T-helper 17 cell (primary cell): ENCODE results near the gene ZNF750. TPM values are rescaled to one million over a fixed set of nuclear protein-coding genes. Genes with fewer than 3 reads are reported as not detected.

Experiments
- ATAC-seq: fragments of 150-1000 bp; cut with Tn5 transposase; 2 replicates; pipeline ENCODE4 v1.10.0; 2021; ENCODE audit warnings: mild to moderate bottlenecking, moderate library complexity
- DNase-seq, 3 donors: peaks; one replicate each; pipeline versions ENCODE4 v3.0.0 to v3.0.0-alpha.2; 2020 to 2021
- H3K9me3 ChIP-seq: one replicate; pipeline ENCODE4 v1.7.0; 2013; ENCODE audit warnings: low read length, mild to moderate bottlenecking; ENCODE audit not compliant: control insufficient read depth, poor library complexity, severe bottlenecking
- H3K27ac Mint-ChIP-seq: one replicate; pipeline ENCODE4 v1.8.0; 2022; ENCODE audit warnings: mild to moderate bottlenecking, moderate library complexity, mixed read lengths
- H3K27me3 Mint-ChIP-seq: one replicate; pipeline ENCODE4 v1.8.0; 2022; ENCODE audit warnings: mixed read lengths
- H3K36me3 Mint-ChIP-seq: one replicate; pipeline ENCODE4 v1.8.0; 2022; ENCODE audit warnings: low read depth, mixed read lengths
- H3K4me1 Mint-ChIP-seq: one replicate; pipeline ENCODE4 v1.8.0; 2022; ENCODE audit warnings: mild to moderate bottlenecking, mixed read lengths
- H3K4me3 Mint-ChIP-seq: one replicate; pipeline ENCODE4 v1.8.0; 2022; ENCODE audit warnings: mild to moderate bottlenecking, moderate library complexity, mixed read lengths
- total RNA-seq, 4 donors: library from RNA in 2 of 4; stranded (reverse) in 2 of 4; gene quantifications; one replicate each; pipeline ENCODE4 v1.2.3 and lab custom pipeline; 2022 to 2026

ZNF750 gene
- total RNA-seq = not detected
- 0 reads per million in 2 donors for total RNA-seq (lab: John Stamatoyannopoulos, UW)

DNA sequence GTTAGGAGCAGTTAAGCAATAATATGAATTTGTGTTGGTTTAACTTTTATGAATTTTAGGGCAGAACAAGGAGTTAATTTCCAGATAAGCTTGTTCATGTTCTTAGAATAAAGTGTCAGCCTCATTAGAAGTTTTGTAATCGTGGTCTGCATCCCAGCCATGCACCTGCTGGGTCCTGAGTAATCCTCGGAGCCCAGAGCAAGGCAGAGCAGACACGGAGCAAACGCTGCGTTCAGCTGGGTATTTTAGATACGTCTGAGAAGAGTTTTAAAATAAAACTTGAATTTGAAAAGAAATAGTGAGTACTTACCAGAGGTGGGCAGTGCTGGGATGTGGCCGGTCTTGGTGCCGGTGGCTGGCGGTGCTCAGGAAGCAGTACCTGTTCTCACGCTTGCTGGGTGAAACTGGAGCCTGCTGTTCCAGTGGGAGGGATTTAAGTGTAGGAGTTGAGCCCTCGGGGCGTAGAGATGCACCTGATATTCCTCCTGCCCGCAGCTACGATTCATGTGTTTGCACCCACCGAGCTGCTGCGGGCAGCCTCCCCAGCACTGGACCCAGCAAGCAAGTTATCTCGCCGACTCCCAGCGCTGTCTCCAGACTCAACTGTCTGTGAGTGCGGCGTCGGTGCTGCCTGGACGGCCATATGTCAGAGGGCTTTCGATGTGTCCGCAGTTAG lies at the start of gene ZNF750:
Gene ZNF750, minus strand, starts transcription at position 406 of the 676 bp plus-strand sequence. CDS start 7,568 bp downstream, outside the sequence.
- Mint-ChIP-seq H3K36me3 (no peaks in the 10 kb centered on the region), H3K4me1 (peaks cover 7% of the 10 kb centered on the region), H3K27ac (no peak within 1 kb of the TSS), H3K4me3 (no peak within 1 kb of the TSS), H3K27me3 (no peaks in the 10 kb centered on the region)
- DNase-seq (no peak), ATAC-seq (no peak)
- no peaks in the 10 kb centered on the region for H3K9me3 ChIP-seq

DNA sequence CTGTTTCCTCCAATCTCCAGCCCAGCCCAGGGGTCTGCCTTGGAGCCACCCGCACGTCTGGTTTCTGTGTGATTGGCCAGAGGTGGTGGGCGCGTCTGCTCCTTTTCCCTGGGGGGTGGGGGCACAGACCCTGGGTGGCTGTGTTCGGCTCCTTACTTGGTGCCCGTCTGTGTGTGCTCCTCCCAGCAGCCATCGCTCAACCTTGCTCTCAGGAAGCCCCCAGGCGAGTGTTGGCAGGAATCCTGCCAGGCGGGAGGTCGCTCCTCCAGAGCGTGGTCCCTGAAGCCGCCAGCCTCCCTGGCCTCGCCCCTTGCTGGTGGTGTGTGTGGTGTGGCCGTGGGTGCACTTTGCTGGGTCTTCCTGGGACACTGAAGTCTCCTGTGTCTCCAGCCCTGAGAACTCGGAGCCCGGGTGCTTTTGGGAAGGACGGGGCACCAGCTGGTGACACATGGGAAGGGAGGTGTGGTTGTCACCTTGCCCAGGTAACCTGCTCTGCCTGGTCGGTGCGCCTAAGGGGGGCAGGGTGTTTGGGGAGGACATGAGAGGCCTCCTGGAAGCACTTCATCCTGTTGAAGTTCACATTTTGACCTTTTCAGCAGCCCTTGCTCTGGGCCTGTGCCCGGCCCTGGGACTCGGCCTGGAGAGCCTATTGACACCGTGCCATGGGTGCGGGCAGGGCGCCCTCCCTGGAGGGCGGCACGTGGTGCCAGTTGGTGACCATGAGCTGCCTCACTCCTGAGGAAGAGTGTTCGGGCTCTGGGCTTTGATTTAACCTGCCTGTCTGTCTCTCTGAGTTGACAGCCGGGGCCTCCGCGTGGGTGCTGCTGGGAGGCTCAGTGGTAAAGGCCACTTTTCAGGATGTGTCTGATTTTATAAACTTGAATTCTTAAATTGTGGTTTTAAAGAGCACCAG lies 49.0 kb upstream of the ZNF750 start:
- no peak overlapping the region for H3K27ac Mint-ChIP-seq
- DNase-seq (no peak), ATAC-seq (no peak)
- peaks cover 49% of the 10 kb centered on the region for H3K4me1 Mint-ChIP-seq
- H3K4me3 Mint-ChIP-seq = no peak overlapping the region
- no peaks in the 10 kb centered on the region for H3K9me3 ChIP-seq
- H3K36me3 Mint-ChIP-seq = peaks cover 5% of the 10 kb centered on the region
- H3K27me3 Mint-ChIP-seq = no peaks in the 10 kb centered on the region

DNA sequence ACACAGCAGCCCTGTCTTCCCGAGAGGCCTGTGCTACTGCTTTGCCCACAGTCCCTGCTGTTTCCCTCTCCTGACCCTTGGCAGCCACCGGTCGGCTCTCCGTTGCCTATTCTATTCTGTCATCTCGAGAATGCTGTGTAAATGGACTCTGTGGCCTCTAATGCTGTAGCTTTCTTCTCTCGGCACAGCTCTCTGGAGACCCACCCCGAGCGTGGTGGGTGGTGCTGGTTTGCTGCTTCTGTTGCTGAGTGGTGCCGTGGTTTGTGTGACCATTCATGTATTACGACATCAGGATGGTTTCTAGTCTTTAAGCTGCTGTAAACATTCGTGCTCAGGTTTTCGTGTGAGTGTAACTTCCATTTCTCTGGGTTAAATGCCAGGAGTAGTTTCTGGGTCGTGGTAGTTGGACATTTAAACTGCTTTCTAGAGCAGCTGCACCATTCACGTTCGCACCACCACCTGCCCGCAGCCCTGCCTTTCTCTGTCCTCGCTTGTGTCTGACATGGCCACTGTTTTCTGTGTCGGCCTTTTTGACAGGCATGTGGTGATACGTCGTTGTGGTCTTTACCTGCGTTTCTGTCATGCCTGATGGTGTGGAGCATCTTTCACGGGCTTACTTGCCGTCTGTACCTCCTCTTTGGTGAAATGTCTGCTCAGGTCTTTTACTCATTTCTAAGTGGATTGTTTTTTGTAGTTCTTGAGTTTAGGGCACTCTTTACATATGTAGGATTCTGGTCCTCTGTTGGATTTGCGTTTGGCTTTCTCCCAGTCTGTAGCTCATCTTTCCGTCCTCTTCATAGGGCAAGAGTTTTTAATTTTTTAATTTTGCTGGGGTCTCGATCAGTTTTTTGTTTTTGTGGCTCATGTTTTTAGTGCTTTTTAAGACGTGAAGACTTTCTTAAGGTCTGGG lies 47.7 kb upstream of the ZNF750 start:
- no peaks in the 10 kb centered on the region for H3K9me3 ChIP-seq
- H3K4me3 Mint-ChIP-seq = peak overlapping the region; percentile 63
- peaks cover 5% of the 10 kb centered on the region for H3K36me3 Mint-ChIP-seq
- H3K27ac Mint-ChIP-seq = peak overlapping the region; percentile 56
- DNase-seq = no peak
- H3K27me3 Mint-ChIP-seq = no peaks in the 10 kb centered on the region
- no peak for ATAC-seq
- peaks cover 46% of the 10 kb centered on the region for H3K4me1 Mint-ChIP-seq

DNA sequence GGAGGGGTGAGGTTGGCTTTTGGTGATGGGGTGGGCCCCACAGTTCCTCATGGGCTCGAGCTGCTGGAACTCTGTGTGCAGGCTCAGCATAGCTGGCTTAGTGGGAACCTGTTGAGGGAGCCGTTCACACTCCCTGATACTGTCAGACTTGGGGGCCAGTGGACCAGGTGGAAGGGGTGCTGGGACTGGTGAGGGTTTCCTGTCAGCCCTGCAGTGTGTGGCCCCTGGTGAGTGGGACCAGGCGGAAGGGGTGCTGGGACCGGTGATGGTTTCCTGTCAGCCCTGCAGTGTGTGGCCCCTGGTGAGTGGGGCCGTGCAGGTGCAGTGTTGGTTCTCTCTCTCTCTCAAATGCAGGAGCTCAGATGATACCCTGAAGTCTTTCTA lies 45.1 kb upstream of the ZNF750 start:
- DNase-seq = no peak
- no peaks in the 10 kb centered on the region for H3K9me3 ChIP-seq
- Mint-ChIP-seq H3K4me1 (peaks cover 54% of the 10 kb centered on the region), H3K36me3 (peaks cover under 1% of the 10 kb centered on the region), H3K27me3 (no peaks in the 10 kb centered on the region), H3K27ac (peak overlapping the region; percentile 96), H3K4me3 (peak overlapping the region; percentile 76)
- ATAC-seq = peak; percentile 20

DNA sequence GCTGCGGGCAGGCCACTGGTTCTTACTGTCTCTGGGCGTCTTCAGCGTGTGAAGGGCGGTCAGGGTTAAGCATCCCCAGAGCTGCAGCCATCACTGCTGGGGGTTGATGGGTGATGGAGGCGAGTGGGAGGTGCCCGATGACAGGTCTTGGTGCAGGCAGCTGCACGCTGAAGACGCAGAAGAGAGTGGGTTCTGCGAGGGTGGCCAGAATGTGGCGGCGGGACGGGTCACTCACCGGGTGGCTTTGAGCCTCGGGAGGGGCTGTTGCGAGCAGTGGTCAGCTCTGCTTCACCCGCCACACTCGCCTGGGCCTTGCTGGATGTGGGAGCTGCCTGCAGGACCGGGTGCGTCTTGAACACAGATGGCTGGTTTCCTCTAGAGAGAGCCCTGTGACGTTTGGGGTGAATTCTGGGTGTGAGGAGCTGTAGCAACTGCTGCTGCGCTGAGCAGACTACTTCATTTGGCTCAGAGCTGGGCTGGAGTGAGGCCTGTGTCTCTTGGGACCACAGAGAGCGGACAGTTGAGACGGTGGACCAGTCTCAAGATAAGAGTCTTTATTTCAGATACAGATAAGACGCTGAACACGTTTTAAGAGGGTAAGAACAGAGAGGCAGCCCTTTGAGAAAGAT lies 44.6 kb upstream of the ZNF750 start:
- DNase-seq (no peak), ATAC-seq (no peak)
- peak overlapping the region; percentile 76 for H3K4me3 Mint-ChIP-seq
- H3K4me1 Mint-ChIP-seq = peaks cover 59% of the 10 kb centered on the region
- H3K27ac Mint-ChIP-seq = peak overlapping the region; percentile 96
- no peaks in the 10 kb centered on the region for H3K9me3 ChIP-seq
- H3K36me3 Mint-ChIP-seq = peaks cover 2% of the 10 kb centered on the region
- no peaks in the 10 kb centered on the region for H3K27me3 Mint-ChIP-seq

DNA sequence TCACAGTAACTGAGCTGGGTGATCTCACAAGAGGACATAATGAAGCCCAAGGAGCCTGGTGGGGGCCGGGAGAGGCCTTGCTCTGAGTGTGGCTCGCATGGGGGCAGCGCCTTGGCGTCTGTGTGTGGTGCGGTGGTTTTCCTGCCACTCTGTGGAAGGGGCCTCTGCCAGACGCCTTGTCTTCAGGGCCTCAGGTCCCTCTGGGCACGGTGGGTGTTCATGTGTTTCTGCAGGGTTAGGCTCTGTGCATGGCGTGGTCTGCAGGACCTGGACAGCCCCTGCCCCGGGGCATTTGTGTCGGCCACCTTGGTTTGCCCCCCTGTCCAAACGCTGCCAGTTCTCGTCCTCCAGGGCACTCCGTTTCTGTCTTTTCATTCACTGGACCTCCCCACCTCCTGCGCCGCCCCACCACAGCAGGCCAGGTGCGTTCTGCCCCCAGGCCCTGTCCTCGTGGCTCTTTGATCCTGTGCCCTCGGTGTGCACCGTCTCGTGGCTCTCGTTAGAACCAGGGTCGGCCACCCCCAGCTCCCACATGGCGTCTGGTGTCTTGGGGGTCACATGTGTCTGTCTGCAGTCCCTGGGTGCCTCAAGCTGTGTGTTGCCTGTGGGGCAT lies 43.7 kb upstream of the ZNF750 start:
- Mint-ChIP-seq H3K36me3 (peaks cover 6% of the 10 kb centered on the region), H3K4me1 (peaks cover 68% of the 10 kb centered on the region), H3K4me3 (peak overlapping the region; percentile 88), H3K27ac (peak overlapping the region; percentile 96), H3K27me3 (no peaks in the 10 kb centered on the region)
- DNase-seq (no peak), ATAC-seq (no peak)
- no peaks in the 10 kb centered on the region for H3K9me3 ChIP-seq

DNA sequence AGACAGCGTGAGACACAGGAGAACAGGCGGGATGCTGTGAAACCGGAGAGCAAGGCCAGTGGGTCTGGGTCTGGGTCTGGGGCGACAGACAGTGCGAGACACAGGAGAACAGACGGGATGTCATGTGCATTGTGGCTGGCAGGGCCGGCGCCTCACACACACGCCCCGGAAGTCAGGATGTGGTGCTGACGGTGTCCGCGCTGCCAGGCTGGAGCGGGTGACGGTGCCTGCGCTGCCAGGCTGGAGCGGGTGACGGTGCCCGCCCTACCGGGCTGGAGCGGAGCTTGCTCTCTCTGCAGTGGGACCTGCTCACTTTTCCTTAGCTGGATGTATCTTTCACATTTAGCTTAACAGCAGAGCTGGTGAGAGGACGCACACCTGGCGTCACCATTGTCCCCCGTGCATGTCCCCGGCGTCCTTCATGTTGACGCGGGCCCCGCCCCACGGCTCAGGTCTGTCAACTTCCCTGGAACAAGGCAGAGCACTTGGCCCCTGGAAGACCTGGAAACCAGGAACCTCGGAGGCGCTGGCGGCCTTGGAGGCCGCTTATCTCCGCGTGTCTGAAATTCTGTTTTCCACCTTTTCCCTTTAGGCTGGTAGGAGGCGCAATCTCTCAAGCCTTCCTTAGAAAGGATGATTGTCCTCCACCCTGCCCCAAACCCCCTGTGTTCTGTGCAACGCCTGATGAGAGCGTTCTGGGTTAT lies 43.0 kb upstream of the ZNF750 start:
- H3K4me1 Mint-ChIP-seq = peaks cover 68% of the 10 kb centered on the region
- peaks cover 6% of the 10 kb centered on the region for H3K36me3 Mint-ChIP-seq
- peak overlapping the region; percentile 88 for H3K4me3 Mint-ChIP-seq
- H3K27me3 Mint-ChIP-seq = no peaks in the 10 kb centered on the region
- ATAC-seq (peak; percentile 97), DNase-seq (peak; percentile 69 to 78 (median 70))
- peak overlapping the region; percentile 96 for H3K27ac Mint-ChIP-seq
- no peaks in the 10 kb centered on the region for H3K9me3 ChIP-seq

DNA sequence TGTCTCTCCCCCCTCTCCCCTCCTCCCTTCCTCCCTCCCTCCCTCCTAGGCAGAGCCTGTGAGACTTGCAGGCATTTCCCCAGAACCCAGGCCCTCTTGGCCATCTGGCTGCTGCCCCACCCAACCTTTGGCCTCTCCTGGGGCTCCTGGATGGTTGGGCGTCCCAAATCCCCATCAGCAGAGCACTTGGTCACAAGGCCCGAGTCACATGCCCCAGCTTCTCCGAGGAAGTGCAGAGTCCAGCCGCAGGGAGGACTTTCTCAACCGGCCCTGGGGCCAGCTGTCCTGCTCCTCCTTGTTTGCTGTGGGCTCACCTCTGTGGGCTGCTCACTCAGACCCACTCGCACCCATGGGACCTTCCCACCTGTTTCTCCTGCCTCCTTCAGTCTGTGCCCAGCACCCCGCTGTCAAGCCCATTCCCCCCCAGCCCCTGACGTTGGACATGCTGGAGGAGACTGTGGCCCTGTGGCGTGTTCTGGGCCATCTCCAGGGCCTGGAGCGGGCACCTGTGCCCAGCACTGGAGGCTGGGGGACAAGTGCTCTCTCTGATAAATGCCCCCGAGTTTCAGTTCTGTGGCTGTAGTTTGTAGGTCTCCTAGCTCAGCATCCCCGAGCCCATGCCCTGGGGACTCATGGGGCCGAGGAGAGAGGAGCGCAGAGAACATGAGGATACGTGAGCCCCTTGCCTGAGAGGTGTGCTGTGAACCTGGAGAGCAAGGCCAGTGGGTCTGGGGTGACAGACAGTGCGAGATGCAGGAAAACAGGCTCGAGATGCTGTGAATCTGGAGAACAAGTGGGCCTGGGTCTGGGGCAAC lies 42.3 kb upstream of the ZNF750 start:
- peak overlapping the region; percentile 88 for H3K4me3 Mint-ChIP-seq
- DNase-seq = no peak
- H3K27ac Mint-ChIP-seq = peak overlapping the region; percentile 96
- peaks cover 6% of the 10 kb centered on the region for H3K36me3 Mint-ChIP-seq
- no peak for ATAC-seq
- H3K4me1 Mint-ChIP-seq = peaks cover 60% of the 10 kb centered on the region
- no peaks in the 10 kb centered on the region for H3K27me3 Mint-ChIP-seq
- H3K9me3 ChIP-seq = no peaks in the 10 kb centered on the region

DNA sequence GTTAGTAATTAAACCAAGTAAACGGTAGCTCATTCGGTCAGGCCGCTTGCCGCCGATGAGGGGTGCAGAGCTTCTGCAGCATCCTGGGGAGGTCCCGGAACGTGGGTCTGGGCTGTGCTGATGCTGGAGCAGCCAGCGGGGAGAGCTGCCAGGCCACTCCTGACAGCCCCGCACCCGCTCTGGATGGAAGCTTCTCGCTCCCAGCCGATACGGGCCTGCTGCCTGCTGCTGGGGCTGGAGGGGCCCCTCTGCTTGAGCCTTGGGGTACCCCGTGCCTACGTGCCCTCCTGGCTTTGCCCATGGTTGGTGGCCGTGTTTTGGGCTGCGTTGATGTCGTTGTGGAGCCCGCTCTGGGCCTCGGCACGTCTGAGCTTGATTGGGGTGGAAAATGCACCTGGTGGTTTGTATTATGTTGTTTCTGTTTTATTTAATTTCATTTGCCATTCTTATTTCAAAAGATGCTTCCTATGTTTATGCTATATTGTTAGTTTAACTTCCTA lies 41.6 kb upstream of the ZNF750 start:
- H3K27ac Mint-ChIP-seq = peak overlapping the region; percentile 96
- H3K4me1 Mint-ChIP-seq = peaks cover 60% of the 10 kb centered on the region
- H3K36me3 Mint-ChIP-seq = peaks cover 6% of the 10 kb centered on the region
- H3K4me3 Mint-ChIP-seq = peak overlapping the region; percentile 28
- H3K9me3 ChIP-seq = no peaks in the 10 kb centered on the region
- H3K27me3 Mint-ChIP-seq = no peaks in the 10 kb centered on the region
- DNase-seq (no peak), ATAC-seq (no peak)

DNA sequence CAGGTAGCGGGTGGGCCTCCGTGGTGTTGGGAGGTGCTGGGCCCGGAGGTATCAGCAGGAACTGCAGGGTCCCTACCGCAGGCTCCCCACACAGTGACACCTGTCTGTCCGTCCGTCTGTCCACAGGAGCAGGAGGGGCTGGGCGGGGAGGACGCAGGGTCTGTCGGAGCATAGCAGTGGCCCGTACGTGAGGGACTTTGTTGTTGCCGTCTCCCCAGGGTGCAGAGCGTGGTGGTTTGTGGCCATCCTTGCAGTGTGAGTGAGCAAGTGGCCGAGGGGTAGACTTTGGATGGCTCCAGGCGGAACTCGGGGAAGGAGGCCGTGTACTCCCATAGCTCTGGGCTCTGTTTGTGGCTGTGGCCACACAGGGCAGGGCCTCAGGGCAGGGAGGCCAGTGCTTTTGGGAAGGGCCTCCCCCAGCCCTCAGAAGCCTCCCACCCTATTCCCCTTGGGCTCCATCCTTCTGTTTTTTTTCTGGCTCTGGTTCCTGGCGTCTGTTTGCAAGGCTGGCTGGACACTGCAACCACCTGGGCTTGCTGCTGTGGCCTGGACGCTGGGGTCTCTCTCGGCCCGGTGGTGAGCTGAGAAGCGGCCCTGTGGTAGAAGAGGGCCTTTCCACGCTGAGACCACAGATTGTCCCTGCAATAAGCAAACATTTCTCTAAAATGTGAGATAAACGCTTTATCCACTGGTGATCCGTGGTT lies 41.0 kb upstream of the ZNF750 start:
- no peaks in the 10 kb centered on the region for H3K27me3 Mint-ChIP-seq
- peak overlapping the region; percentile 96 for H3K27ac Mint-ChIP-seq
- no peak for ATAC-seq
- no peak for DNase-seq
- H3K4me3 Mint-ChIP-seq = peak overlapping the region; percentile 25
- peaks cover 55% of the 10 kb centered on the region for H3K4me1 Mint-ChIP-seq
- peaks cover 6% of the 10 kb centered on the region for H3K36me3 Mint-ChIP-seq
- no peaks in the 10 kb centered on the region for H3K9me3 ChIP-seq
